GM12872 (cell line): ENCODE results near the gene FKTN.

Experiments used
- CTCF ChIP-seq: IDR thresholded peaks from 3 replicates; pipeline ENCODE4 v1.5.1; 2011; ENCODE audit warnings: low read depth, mild to moderate bottlenecking, low read length, moderate library complexity; ENCODE audit not compliant: insufficient read depth

The FKTN gene

DNA sequence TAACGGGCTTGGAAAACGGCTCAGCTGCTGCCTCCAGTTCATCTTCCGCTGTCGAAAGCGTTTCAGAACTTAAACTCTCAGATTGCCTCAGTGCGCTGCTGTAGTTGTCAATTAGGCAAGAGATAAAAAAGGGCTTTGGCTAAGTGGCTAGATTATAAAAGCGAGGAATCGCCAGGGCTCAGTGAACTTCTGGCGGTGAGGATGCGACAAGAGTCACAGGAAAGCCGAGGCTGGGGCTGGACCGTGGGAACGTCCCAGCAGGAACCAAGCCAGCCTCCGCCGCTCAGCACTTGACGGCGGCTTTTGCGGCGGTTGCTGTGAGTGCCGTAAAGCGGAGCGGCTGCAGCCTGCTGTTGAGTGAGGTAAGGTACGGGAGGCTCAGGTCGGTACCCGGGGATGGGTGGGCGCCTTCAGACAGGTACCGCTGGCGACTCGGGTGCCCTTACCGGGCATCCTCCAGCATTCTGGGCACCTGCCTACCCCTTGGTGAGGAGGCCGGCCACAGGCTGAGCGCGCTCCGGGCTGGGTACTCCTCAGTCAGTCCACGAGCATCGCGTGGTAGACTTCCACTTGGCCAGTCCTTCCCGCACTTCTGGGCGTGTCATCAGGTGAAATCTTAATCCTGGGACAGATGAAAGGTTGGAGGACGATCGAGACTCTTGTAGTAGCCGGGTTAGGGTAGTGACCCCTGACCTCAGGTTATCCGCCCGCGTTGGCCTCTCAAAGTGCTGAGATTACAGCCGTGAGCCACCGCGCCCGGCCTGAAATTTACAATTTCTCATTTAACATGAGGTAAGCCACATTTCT lies at the start of gene FKTN:
Gene FKTN, plus strand, starts transcription at position 328 of the 807 bp plus-strand sequence. CDS start 16,902 bp downstream, outside the sequence.
- no peak for TF ChIP-seq CTCF

- TF ChIP-seq CTCF: no peak
These were observed 49.4 kb upstream of the FKTN start for GRCh38 chr9:105508530-105508929.

DNA sequence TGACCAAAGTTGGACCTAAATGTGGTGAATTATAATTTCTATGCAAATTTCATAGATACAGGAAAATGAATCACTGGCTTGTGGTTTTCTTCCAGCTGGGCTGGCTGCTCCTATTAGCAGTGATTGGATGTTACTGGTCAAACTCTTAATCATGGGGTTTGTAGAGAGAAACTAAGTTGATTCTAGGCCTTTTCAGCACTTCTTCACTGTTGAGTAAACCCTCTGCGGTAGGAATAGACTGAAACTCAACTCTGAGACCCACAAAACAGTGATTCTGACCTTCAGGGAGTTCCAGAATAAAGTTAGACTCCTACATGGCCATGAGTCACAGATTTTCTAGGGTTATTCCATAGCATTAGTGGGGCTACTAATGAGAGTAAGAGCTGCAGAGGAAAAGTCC lies 47.9 kb upstream of the FKTN start:
- TF ChIP-seq CTCF: no peak

DNA sequence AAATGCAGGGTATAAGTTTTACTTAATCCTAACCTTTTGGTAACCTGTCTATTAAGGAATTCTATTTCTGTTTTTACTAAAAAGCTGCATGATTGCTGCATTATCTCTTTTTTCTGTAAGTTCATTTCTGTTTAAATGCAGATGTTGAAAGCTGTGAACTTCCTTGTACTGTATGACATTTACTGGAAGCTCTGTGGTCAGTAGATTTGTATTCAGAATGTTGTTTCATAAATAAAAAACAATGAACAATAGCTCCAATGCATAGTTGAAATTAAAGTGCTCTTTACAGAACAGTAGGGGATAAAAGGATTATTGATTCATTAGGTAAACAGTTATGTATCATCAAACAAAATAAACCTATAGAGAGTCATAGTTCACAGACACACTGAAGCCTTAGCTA lies 46.5 kb upstream of the FKTN start:
- TF ChIP-seq CTCF: no peak

DNA sequence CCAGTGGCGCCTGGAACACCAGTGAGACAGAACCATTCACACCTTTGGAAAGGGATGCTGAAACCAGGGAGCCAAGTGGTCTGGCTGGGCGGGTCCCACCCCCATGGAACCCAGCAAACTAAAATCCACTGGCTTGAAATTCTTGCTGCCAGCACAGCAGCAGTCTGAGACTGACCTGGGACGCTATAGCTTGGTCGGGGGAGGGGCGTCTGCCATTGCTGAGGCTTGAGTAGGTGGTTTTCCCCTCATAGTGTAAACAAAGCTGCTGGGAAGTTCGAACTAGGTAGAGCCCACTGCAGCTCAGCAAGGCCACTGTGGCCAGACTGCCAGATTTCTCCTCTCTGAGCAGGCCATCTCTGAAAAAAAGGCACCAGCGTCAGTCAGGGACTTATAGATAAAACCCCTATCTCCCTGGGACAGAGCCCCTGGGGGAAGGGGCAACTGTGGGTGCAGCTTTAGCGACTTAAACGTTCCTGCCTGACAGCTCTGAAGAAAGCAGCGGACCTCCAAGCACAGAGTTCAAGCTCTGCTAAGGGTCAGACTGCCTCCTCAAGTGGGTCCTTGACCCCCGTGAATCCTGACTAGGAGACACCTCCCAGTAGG lies 42.0 kb upstream of the FKTN start:
- no peak for TF ChIP-seq CTCF

DNA sequence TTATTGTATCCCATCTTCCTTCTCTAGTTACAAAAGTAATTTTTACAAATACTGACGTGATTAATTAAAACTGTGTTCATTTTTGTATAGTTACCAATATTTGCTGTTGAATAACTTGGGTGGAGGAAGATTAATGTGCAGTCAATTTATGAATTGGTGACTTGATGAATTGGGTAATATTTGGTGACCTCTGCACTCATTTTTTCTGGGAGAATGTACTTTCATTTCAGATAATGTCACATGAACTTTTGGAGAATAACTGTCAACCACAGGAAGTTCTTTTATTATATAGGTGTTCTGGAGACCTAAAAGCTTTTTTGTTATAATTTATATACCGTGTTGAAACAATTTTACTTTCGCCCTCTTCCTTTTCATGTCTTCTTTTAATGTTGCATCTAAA lies 26.4 kb upstream of the FKTN start:
- TF ChIP-seq CTCF: no peak

- TF ChIP-seq CTCF: no peak
These were observed 21.8 kb upstream of the FKTN start for GRCh38 chr9:105535920-105536668.
